Measurements from ENCODE around the gene FLYWCH2.

FLYWCH2 gene

GRCh38 chr16:2848933-2849725 lies 33.9 kb upstream of the FLYWCH2 start:
- TF ChIP-seq POLR2AphosphoS5 (IDR thresholded peaks at IDR 0.05; ENCODE audit: low read depth, low read length) (no peak), TAF1 (IDR thresholded peaks at IDR 0.05; ENCODE audit: borderline replicate concordance, insufficient read depth, low read length) (no peak), REST (IDR thresholded peaks at IDR 0.05; ENCODE audit: insufficient read depth in 1 of 2, low read depth in 2 of 2, low read length in 2 of 2) (no peak), FOXP2 (optimal IDR thresholded peaks at IDR 0.05; ENCODE audit: borderline replicate concordance, extremely low read depth, extremely low read length, insufficient read depth) (no peak), SIN3A (IDR thresholded peaks at IDR 0.05; ENCODE audit: borderline replicate concordance, insufficient read depth, low read length) (no peak)

- no peak for TF ChIP-seq REST (IDR thresholded peaks at IDR 0.05; ENCODE audit: insufficient read depth in 1 of 2, low read depth in 2 of 2, low read length in 2 of 2)
These were observed 30.8 kb upstream of the FLYWCH2 start for GRCh38 chr16:2852003-2852730.

- no peak for TF ChIP-seq REST (IDR thresholded peaks at IDR 0.05; ENCODE audit: insufficient read depth in 1 of 2, low read depth in 2 of 2, low read length in 2 of 2)
- no peak for TF ChIP-seq SIN3A (IDR thresholded peaks at IDR 0.05; ENCODE audit: borderline replicate concordance, insufficient read depth, low read length)
- TF ChIP-seq TAF1 (IDR thresholded peaks at IDR 0.05; ENCODE audit: borderline replicate concordance, insufficient read depth, low read length): no peak
- no peak for TF ChIP-seq FOXP2 (optimal IDR thresholded peaks at IDR 0.05; ENCODE audit: borderline replicate concordance, extremely low read depth, extremely low read length, insufficient read depth)
- TF ChIP-seq POLR2AphosphoS5 (IDR thresholded peaks at IDR 0.05; ENCODE audit: low read depth, low read length): no peak
These were observed 30.1 kb upstream of the FLYWCH2 start for GRCh38 chr16:2852731-2853507.

- TF ChIP-seq TAF1 (IDR thresholded peaks at IDR 0.05; ENCODE audit: borderline replicate concordance, insufficient read depth, low read length) (no peak), SIN3A (IDR thresholded peaks at IDR 0.05; ENCODE audit: borderline replicate concordance, insufficient read depth, low read length) (no peak), FOXP2 (optimal IDR thresholded peaks at IDR 0.05; ENCODE audit: borderline replicate concordance, extremely low read depth, extremely low read length, insufficient read depth) (no peak), REST (IDR thresholded peaks at IDR 0.05; ENCODE audit: insufficient read depth in 1 of 2, low read depth in 2 of 2, low read length in 2 of 2) (no peak), POLR2AphosphoS5 (IDR thresholded peaks at IDR 0.05; ENCODE audit: low read depth, low read length) (no peak)
These were observed 29.4 kb upstream of the FLYWCH2 start for GRCh38 chr16:2853531-2854073.

Measured in PFSK-1 (cell line).